SU-DHL-6 (cell line): ENCODE results near the gene DIAPH1.

Source experiments
- CTCF ChIP-seq: fragments of 200-600 bp; sonication (generic); IDR thresholded peaks from one replicate; pipeline ENCODE4 v1.5.1; 2017; ENCODE audit warnings: antibody characterized with exemption, mild to moderate bottlenecking, low read length, moderate library complexity; ENCODE audit not compliant: insufficient read depth, poor library complexity, severe bottlenecking
- EZH2phosphoT487 ChIP-seq: fragments of 200-600 bp; sonication (generic), shearing (Covaris generic); conservative IDR thresholded peaks from 2 replicates; pipeline ENCODE4 v1.6.1; 2018; ENCODE audit warnings: mild to moderate bottlenecking, antibody characterized with exemption, low read length, moderate library complexity, mixed read lengths

- TF ChIP-seq CTCF (peak; percentile 61), EZH2phosphoT487 (no peak)
These were observed 140.4 kb downstream of the DIAPH1 start for GRCh38 chr5:141478321-141478945.
